ENCODE results near the gene FZD1.

FZD1 gene

GRCh38 chr7:91264046-91264923 is at the start of gene FZD1:
Gene FZD1, plus strand, starts transcription at chr7:91264433. Its CDS starts 448 bp downstream, at chr7:91264881.
- DNase-seq (ENCODE audit: low spot score) = peak; percentile 98

GRCh38 chr7:91226411-91226810 is 37.8 kb upstream of the FZD1 start:
- DNase-seq (ENCODE audit: low spot score) = no peak

GRCh38 chr7:91228327-91228726 is 35.9 kb upstream of the FZD1 start:
- no peak for DNase-seq (ENCODE audit: low spot score)

- DNase-seq (ENCODE audit: low spot score) = no peak
Observed at GRCh38 chr7:91228927-91229558, 35.2 kb upstream of the FZD1 start.

- DNase-seq (ENCODE audit: low spot score) = no peak
Observed at GRCh38 chr7:91230100-91230499, 34.1 kb upstream of the FZD1 start.

- no peak for DNase-seq (ENCODE audit: low spot score)
Observed at GRCh38 chr7:91230503-91230902, 33.7 kb upstream of the FZD1 start.

- no peak for DNase-seq (ENCODE audit: low spot score)
Observed at GRCh38 chr7:91233212-91233611, 31.0 kb upstream of the FZD1 start.

- DNase-seq (ENCODE audit: low spot score) = no peak
Observed at GRCh38 chr7:91235211-91235832, 28.9 kb upstream of the FZD1 start.

GRCh38 chr7:91239171-91239604 is 25.0 kb upstream of the FZD1 start:
- DNase-seq (ENCODE audit: low spot score) = peak; percentile 69

- no peak for DNase-seq (ENCODE audit: low spot score)
Observed at GRCh38 chr7:91239772-91240171, 24.5 kb upstream of the FZD1 start.

- DNase-seq (ENCODE audit: low spot score) = no peak
Observed at GRCh38 chr7:91240376-91240941, 23.8 kb upstream of the FZD1 start.

GRCh38 chr7:91242097-91242844 is 22.0 kb upstream of the FZD1 start:
- DNase-seq (ENCODE audit: low spot score) = no peak

GRCh38 chr7:91243591-91244301 is 20.5 kb upstream of the FZD1 start:
- no peak for DNase-seq (ENCODE audit: low spot score)

- DNase-seq (ENCODE audit: low spot score) = no peak
Observed at GRCh38 chr7:91247500-91247899, 16.7 kb upstream of the FZD1 start.

- DNase-seq (ENCODE audit: low spot score) = no peak
Observed at GRCh38 chr7:91248996-91249395, 15.2 kb upstream of the FZD1 start.

GRCh38 chr7:91249506-91250233 is 14.6 kb upstream of the FZD1 start:
- DNase-seq (ENCODE audit: low spot score) = no peak

- no peak for DNase-seq (ENCODE audit: low spot score)
Observed at GRCh38 chr7:91250706-91251105, 13.5 kb upstream of the FZD1 start.

GRCh38 chr7:91251877-91252276 is 12.4 kb upstream of the FZD1 start:
- DNase-seq (ENCODE audit: low spot score) = no peak

GRCh38 chr7:91263384-91264045 is 718 bp upstream of the FZD1 start:
- peak; percentile 81 for DNase-seq (ENCODE audit: low spot score)
